T-cell (primary cell): Measurements from ENCODE around the gene SELENOS. TPM values are rescaled to one million over a fixed set of nuclear protein-coding genes. Genes with fewer than 3 reads are reported as not detected.
A peak's percentile ranks its signal among the peaks of the same experiment; 100 is the strongest.

Source experiments
- ATAC-seq, 4 experiments: fragments of 200-7000 bp in 3 of 4; fragments of 150-1000 bp in 1 of 4; cut with Tn5 transposase; replicated peaks in 1 of 4; 1 replicate in 3 of 4; 2 replicates in 1 of 4; pipeline ENCODE4 v1.10.0; 2021; ENCODE audit warnings: moderate library complexity in 3 of 4, mild to moderate bottlenecking in 2 of 4, moderate number of reproducible peaks in 1 of 4
- CTCF ChIA-PET, 2 donors: fragments of 300-600 bp; sonication (Branson Sonifier 250); formaldehyde crosslinking; loops; one replicate each; lab custom pipeline; 2022; ENCODE audit warnings: antibody characterized with exemption in 2 of 2; lab: Charles Lee
- POLR2A ChIA-PET, 2 donors: fragments of 300-600 bp; sonication (Branson Sonifier 250); formaldehyde crosslinking; loops; one replicate each; lab custom pipeline; 2022; ENCODE audit warnings: antibody characterized with exemption in 2 of 2; lab: Charles Lee
- DNase-seq, 35 experiments: peaks; one replicate each; pipeline versions ENCODE4 v3.0.0 to v3.0.0-alpha.2; 2013 to 2023
- H3K27ac ChIP-seq: one replicate; pipeline ENCODE4 v1.5.1; 2013; ENCODE audit warnings: low read length
- H3K27me3 ChIP-seq, 2 experiments: replicated peaks in 1 of 2; 1 replicate in 1 of 2; 2 replicates in 1 of 2; pipeline versions ENCODE4 v1.6.1 to v1.7.0; 2013; ENCODE audit warnings: low read length in 1 of 2, mixed read lengths in 1 of 2; ENCODE audit not compliant: control insufficient read depth in 2 of 2, insufficient read depth in 2 of 2; ENCODE audit errors: extremely low read depth in 1 of 2
- H3K36me3 ChIP-seq, 2 donors: 1 replicate in 1 of 2; 2 replicates in 1 of 2; pipeline versions ENCODE4 v1.6.1 to v1.7.0; 2013; ENCODE audit warnings: low read length in 1 of 2; ENCODE audit not compliant: control insufficient read depth in 2 of 2, insufficient read depth in 1 of 2; ENCODE audit errors: extremely low read depth in 1 of 2
- H3K4me1 ChIP-seq, 2 experiments: 1 replicate in 1 of 2; 2 replicates in 1 of 2; pipeline versions ENCODE4 v1.6.1 to v1.7.0; 2013; ENCODE audit warnings: low read length in 2 of 2, mixed read lengths in 1 of 2; ENCODE audit not compliant: insufficient read depth in 2 of 2, control insufficient read depth in 1 of 2; ENCODE audit errors: extremely low read depth in 1 of 2
- H3K4me3 ChIP-seq, 2 donors: 1 replicate in 1 of 2; 2 replicates in 1 of 2; pipeline versions ENCODE4 v1.5.1 to v1.7.0; 2013; ENCODE audit warnings: mild to moderate bottlenecking in 2 of 2, low read length in 1 of 2, moderate library complexity in 1 of 2; ENCODE audit not compliant: control insufficient read depth in 1 of 2; ENCODE audit errors: extremely low read depth in 1 of 2
- H3K9me3 ChIP-seq: 2 replicates; pipeline ENCODE4 v1.7.0; 2013
- H3K27ac Mint-ChIP-seq, 2 donors: one replicate each; pipeline ENCODE4 v1.8.0; 2020 to 2021; ENCODE audit warnings: mild to moderate bottlenecking in 2 of 2, mixed read lengths in 2 of 2
- H3K27me3 Mint-ChIP-seq, 2 donors: one replicate each; pipeline ENCODE4 v1.8.0; 2021 to 2022; ENCODE audit warnings: mixed read lengths in 2 of 2
- H3K36me3 Mint-ChIP-seq: one replicate; pipeline ENCODE4 v1.8.0; 2021; ENCODE audit warnings: mixed read lengths
- H3K4me1 Mint-ChIP-seq, 3 donors: one replicate each; pipeline ENCODE4 v1.8.0; 2020 to 2022; ENCODE audit warnings: mixed read lengths in 3 of 3, mild to moderate bottlenecking in 1 of 3
- H3K4me3 Mint-ChIP-seq, 3 donors: one replicate each; pipeline ENCODE4 v1.8.0; 2020 to 2022; ENCODE audit warnings: mild to moderate bottlenecking in 3 of 3, mixed read lengths in 3 of 3, moderate library complexity in 3 of 3
- H3K9me3 Mint-ChIP-seq, 3 donors: one replicate each; pipeline ENCODE4 v1.8.0; 2020 to 2022; ENCODE audit warnings: mixed read lengths in 3 of 3
- WGBS: methylation state at CpG from one replicate; pipeline ENCODE4 v1.1.5; 2013; ENCODE audit warnings: missing lambda C conversion rate; ENCODE audit not compliant: insufficient coverage; 5-methylcytosine and 5-hydroxymethylcytosine counted together
- total RNA-seq, 35 experiments: library from RNA in 6 of 35; stranded (reverse) in 6 of 35; fragments of 120-200 nt in 1 of 35; gene quantifications; one replicate each; pipeline versions ENCODE4 v1.2.1 to v1.2.4 and lab custom pipeline; 2013 to 2026

Gene SELENOS
- total RNA-seq, 5 donors from 2014 or later (not counting 1 experiment from before 2014, with no cell fraction given) = 31.3 to 39.9 (median 38.4) TPM

DNA sequence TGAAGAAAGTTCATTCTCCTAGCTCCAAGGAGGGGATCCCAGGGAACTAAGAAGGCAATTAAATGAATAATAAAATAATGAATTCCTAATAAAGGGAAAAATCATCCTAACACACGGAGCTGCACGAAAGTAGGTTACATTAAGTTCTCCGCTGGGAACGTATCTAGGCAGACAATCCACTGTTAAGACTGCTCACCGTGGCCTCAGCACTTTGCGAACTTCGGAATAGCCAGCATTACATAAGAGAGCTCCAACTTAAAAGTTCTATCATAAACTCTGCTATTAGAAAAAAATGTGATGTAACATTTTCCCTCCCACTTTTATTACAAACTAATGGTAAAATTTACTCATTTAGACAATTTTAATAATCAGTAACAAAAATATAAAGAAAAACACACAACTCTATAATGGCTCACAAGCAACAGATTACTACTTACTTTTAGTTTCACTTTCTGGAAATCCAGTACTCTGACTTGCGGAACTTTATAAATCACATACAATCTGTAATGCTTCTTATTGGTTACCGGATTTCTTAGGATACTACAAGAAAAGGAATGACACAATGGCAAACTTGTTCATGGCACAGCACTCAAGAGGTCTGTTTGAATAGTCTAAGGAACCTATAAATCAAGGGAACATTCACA lies 9.3 kb upstream of the SELENOS start:
- H3K36me3 Mint-ChIP-seq = peaks cover 62% of the 10 kb centered on the region
- Histone ChIP-seq H3K36me3 (peaks cover 0 to 72% of the 10 kb centered on the region in 2 donors), H3K27me3 (no peaks in the 10 kb centered on the region), H3K4me3 (no peak overlapping the region), H3K4me1 (peaks cover under 1 to 9% of the 10 kb centered on the region in 2 experiments), H3K9me3 (no peaks in the 10 kb centered on the region), H3K27ac (no peak overlapping the region)
- POLR2A ChIA-PET = no interaction called here
- DNase-seq = no peak
- H3K4me1 Mint-ChIP-seq = peaks cover 12 to 36% (median 32%) of the 10 kb centered on the region in 3 donors
- H3K27me3 Mint-ChIP-seq = no peaks in the 10 kb centered on the region
- no peaks in the 10 kb centered on the region for H3K9me3 Mint-ChIP-seq
- ATAC-seq = no peak
- CTCF ChIA-PET = interaction anchor here in 1 of 2 donors (0.7 to 3.5 kb wide), 4 partner anchors 8 to 368 kb away, joined by 3 to 14 read pairs (median 3); partner anchors contain the start of gene SNRPA1
- WGBS = 90% methylated on average over 4 of the region's 9 CpGs
- peak overlapping the region; percentile 43 to 48 for H3K27ac Mint-ChIP-seq
- H3K4me3 Mint-ChIP-seq = no peak overlapping the region

DNA sequence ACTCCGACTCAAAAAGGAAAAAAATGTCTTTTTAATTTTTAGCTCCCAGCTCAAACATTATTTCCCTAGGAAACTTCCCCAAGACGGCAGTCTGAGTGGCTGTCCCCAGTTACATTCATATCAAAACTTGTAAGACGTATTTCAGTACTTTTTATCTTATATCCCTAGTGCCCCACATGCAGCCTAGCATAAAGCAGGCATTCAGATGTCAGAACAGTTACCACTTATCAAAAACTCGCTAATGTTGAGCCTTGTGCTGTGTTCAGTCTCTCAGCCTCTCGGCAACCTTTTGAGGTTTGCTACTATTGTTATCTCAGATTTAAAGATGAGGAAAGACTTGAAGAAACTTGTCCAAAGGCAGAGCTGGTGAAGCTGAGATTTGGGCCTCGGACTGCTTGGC lies 6.6 kb upstream of the SELENOS start:
- Histone ChIP-seq H3K27ac (no peak overlapping the region), H3K9me3 (no peaks in the 10 kb centered on the region), H3K36me3 (peaks cover 3 to 78% of the 10 kb centered on the region in 2 donors), H3K4me3 (no peak overlapping the region), H3K4me1 (peaks cover 0 to 5% of the 10 kb centered on the region in 2 experiments), H3K27me3 (no peaks in the 10 kb centered on the region)
- peaks cover 56% of the 10 kb centered on the region for H3K36me3 Mint-ChIP-seq
- H3K9me3 Mint-ChIP-seq = no peaks in the 10 kb centered on the region
- H3K27me3 Mint-ChIP-seq = no peaks in the 10 kb centered on the region
- no peak overlapping the region for H3K27ac Mint-ChIP-seq
- peaks cover 5 to 19% (median 15%) of the 10 kb centered on the region in 3 donors for H3K4me1 Mint-ChIP-seq
- CTCF ChIA-PET = interaction anchor here in 1 of 2 donors (0.6 to 3.5 kb wide), 2 partner anchors 10 to 280 kb away, joined by 6 to 14 read pairs; partner anchors contain the start of gene SNRPA1
- DNase-seq = no peak
- no peak overlapping the region for H3K4me3 Mint-ChIP-seq
- no peak for ATAC-seq
- POLR2A ChIA-PET = interaction anchor here in 1 of 2 donors (0.6 kb wide), 2 partner anchors 36 to 355 kb away, joined by 3 to 4 read pairs; no protein-coding TSS in a partner anchor
- WGBS = 57% methylated on average over 3 of the region's 6 CpGs

DNA sequence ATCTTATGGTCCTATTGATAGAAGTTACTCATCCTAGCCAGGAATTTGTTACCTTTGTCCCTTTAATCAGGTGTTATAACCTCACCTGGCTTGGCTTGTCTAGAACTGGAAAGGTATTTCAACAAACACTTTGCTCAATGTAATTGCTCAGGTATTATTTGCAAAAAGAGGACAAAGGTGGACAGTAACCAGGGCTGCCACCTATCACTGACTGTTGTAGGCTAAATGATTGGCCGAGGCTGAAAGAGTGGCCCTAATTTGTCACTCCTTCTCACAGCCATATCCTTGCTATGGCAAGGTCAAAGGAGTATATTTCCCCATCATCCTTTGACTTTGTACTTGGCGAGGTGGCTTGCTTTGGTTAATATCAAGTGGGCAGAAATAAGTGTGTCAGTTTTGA lies 2.7 kb upstream of the SELENOS start:
- Histone ChIP-seq H3K36me3 (peaks cover 3 to 54% of the 10 kb centered on the region in 2 donors), H3K4me3 (no peak overlapping the region), H3K9me3 (no peaks in the 10 kb centered on the region), H3K27ac (no peak overlapping the region), H3K27me3 (no peaks in the 10 kb centered on the region), H3K4me1 (peaks cover 3 to 20% of the 10 kb centered on the region in 2 experiments)
- H3K27me3 Mint-ChIP-seq = no peaks in the 10 kb centered on the region
- no peak overlapping the region for H3K27ac Mint-ChIP-seq
- POLR2A ChIA-PET = interaction anchor here in 1 of 2 donors (1.0 kb wide), 1 partner anchor 15 kb away, joined by 3 read pairs; the partner anchor contains the start of gene SNRPA1
- WGBS = no CpG with 5 or more reads among the region's 2 CpGs
- CTCF ChIA-PET = interaction anchor here in 1 of 2 donors (0.5 kb wide), 1 partner anchor 24 kb away, joined by 3 read pairs; no protein-coding TSS in a partner anchor
- H3K36me3 Mint-ChIP-seq = peaks cover 28% of the 10 kb centered on the region
- ATAC-seq = no peak
- H3K4me1 Mint-ChIP-seq = peaks cover 18 to 23% (median 23%) of the 10 kb centered on the region in 3 donors
- no peak overlapping the region for H3K4me3 Mint-ChIP-seq
- no peak for DNase-seq
- H3K9me3 Mint-ChIP-seq = no peaks in the 10 kb centered on the region

DNA sequence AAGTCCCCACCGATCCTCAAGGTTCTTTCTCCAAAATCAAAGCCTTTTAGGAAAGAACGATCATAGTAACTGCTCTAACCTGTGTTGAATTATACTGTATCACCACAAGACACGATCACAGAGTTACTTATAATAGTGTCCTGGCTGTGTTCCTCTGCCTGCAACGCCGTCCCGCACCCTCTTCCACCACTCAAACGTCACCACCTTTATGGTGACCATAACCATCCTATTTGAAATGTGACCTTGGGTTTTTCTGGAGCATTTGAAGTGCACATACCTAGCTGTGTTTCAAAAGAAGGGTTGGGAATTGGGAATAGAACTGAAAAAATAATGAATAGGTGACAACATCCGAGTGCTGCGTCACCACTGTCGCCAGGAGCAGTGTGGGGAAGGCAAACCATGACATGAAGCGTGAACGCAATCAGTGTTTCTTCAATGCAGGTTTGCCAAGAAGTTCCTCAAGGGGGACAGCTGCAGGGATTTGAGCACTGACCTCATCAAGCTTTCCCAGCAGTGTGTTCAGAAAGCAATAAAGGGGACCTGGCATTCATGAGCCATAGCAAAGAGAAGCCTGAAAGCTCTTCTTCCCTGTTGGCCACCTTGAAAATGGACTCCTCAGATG lies 769 bp upstream of the SELENOS start:
- ATAC-seq = no peak
- Histone ChIP-seq H3K4me3 (peak overlapping the region; percentile 61 to 81), H3K27ac (no peak overlapping the region)

DNA sequence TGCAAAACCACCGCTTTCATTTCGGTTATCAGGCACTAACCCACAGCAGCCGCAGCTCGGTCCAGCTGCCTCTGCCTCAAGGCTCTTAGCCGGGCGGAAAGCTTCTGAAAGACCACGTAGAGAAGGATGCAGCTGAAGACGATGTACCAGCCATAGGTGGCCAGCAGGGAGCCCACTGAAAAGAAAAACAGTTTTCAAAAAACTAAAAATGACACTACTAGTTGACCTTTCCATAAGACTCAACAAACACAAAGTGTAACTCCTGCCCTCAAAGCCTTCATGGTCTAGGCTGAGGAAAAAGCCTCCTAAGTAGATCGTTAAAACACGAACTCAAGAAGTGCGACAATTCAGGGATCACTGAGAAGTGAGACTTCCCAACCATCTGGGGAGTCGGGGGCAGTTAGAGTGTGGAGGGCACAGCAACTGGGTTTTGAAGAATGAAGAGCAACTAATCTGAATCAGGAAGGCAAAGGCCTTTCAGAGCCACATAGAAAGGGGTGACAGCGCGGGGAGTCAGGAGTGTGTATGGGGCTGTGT lies 716 bp downstream of the SELENOS start:
- POLR2A ChIA-PET = no interaction called here
- WGBS = 15% methylated on average over 8 of the region's 14 CpGs
- peak overlapping the region; percentile 82 to 84 for H3K27ac Mint-ChIP-seq
- Histone ChIP-seq H3K27ac (peak overlapping the region; percentile 48), H3K27me3 (no peaks in the 10 kb centered on the region), H3K4me3 (peak overlapping the region; percentile 81 to 89), H3K9me3 (no peaks in the 10 kb centered on the region), H3K4me1 (peaks cover 3 to 20% of the 10 kb centered on the region in 2 experiments), H3K36me3 (peaks cover 8 to 54% of the 10 kb centered on the region in 2 donors)
- ATAC-seq = no peak
- H3K4me3 Mint-ChIP-seq = peak overlapping the region; percentile 90 to 98 (median 95)
- CTCF ChIA-PET = interaction anchor here in 1 of 2 donors (1.1 kb wide), 1 partner anchor 13 kb away, joined by 3 read pairs; no protein-coding TSS in a partner anchor
- H3K4me1 Mint-ChIP-seq = peaks cover 18 to 30% (median 29%) of the 10 kb centered on the region in 3 donors
- DNase-seq = peak in 4 of 35 experiments; percentile 8 to 47 (median 18)
- H3K27me3 Mint-ChIP-seq = no peaks in the 10 kb centered on the region
- no peaks in the 10 kb centered on the region for H3K9me3 Mint-ChIP-seq
- H3K36me3 Mint-ChIP-seq = peaks cover 40% of the 10 kb centered on the region

More for the DNA sequence above, 769 bp upstream of the SELENOS start:
- WGBS = 95% methylated on average over 7 of the region's 12 CpGs
- Histone ChIP-seq H3K9me3 (no peaks in the 10 kb centered on the region), H3K36me3 (peaks cover 6 to 54% of the 10 kb centered on the region in 2 donors), H3K27me3 (no peaks in the 10 kb centered on the region), H3K4me1 (peaks cover 3 to 20% of the 10 kb centered on the region in 2 experiments)
- peaks cover 39% of the 10 kb centered on the region for H3K36me3 Mint-ChIP-seq
- peaks cover 18 to 30% (median 29%) of the 10 kb centered on the region in 3 donors for H3K4me1 Mint-ChIP-seq
- no peaks in the 10 kb centered on the region for H3K27me3 Mint-ChIP-seq
- peak overlapping the region; percentile 83 to 98 (median 95) for H3K4me3 Mint-ChIP-seq
- no peaks in the 10 kb centered on the region for H3K9me3 Mint-ChIP-seq
- peak overlapping the region; percentile 71 to 83 for H3K27ac Mint-ChIP-seq
- no peak for DNase-seq
- POLR2A ChIA-PET = interaction anchor here in 1 of 2 donors (0.9 kb wide), 1 partner anchor 10 kb away, joined by 4 read pairs; no protein-coding TSS in a partner anchor
- CTCF ChIA-PET = interaction anchor here (0.5 to 1.8 kb wide), 5 partner anchors 10 to 1349 kb away, joined by 3 to 6 read pairs (median 3); no protein-coding TSS in a partner anchor
